Activated naive CD4-positive, alpha-beta T cell treated with anti-CD3 and anti-CD28 coated beads, Interleukin-2, amount 10 ng/mL, durations not matched to agents 5 hours and 36 hours (primary cell): ENCODE measurements around the gene LZTR1. TPM values are rescaled to one million over a fixed set of nuclear protein-coding genes. Genes with fewer than 3 reads are reported as not detected.

Experiments used
- microRNA-seq: library from miRNA; unstranded; fragments of <30 nt; microRNA quantifications from one replicate; pipeline ENCODE4 v1.2.0, GENCODE V29; 2022; ENCODE audit warnings: borderline microRNAs expressed, borderline replicate concordance
- total RNA-seq, 2 experiments: library from RNA; stranded (reverse); gene quantifications; one replicate each; pipeline ENCODE4 v1.2.3, GENCODE V29; 2021

LZTR1 gene
- total RNA-seq = 10 to 100 TPM; 67.8 to 69.7 TPM

GRCh38 chr22:20981787-20982562, at the start of gene LZTR1:
Gene LZTR1 (plus strand): TSS chr22:20982297. CDS start chr22:20982372, 75 bp downstream.

GRCh38 chr22:20966883-20967696, 15.0 kb upstream of the LZTR1 start, which contains the start of gene AIFM3:
Gene AIFM3 (plus strand): TSS chr22:20967255. CDS start chr22:20967945, 690 bp downstream.

GRCh38 chr22:21001601-21002325, 19.7 kb downstream of the LZTR1 start, which contains the start of gene THAP7:
Gene THAP7 (minus strand): TSS chr22:21002118. CDS start chr22:21001911, 207 bp downstream.

GRCh38 chr22:21014726-21015465, 32.8 kb downstream of the LZTR1 start, which contains the start of gene P2RX6:
Gene P2RX6 (plus strand): TSS chr22:21015165. CDS start chr22:21015175, 10 bp downstream.

GRCh38 chr22:21032037-21032867, 50.2 kb downstream of the LZTR1 start, which contains the start of gene SLC7A4:
Gene SLC7A4 (minus strand): TSS chr22:21032561. CDS start chr22:21031812, 749 bp downstream.

GRCh38 chr22:21045585-21046294, 63.6 kb downstream of the LZTR1 start, which contains the start of gene LRRC74B:
Gene LRRC74B (plus strand): TSS chr22:21045946. CDS start chr22:21045987, 41 bp downstream.

Small RNA genes lying within 50 kb of the gene (microRNA-seq; reads per million reads assigned to microRNA genes)
- not detected for gene MIR649

Other genes starting within 250 kb of the LZTR1 start
- gene SERPIND1, start 208.2 kb upstream of the LZTR1 start, total RNA-seq = not detected
- 100 to 1,000 TPM; 114 to 119 TPM for gene PI4KA, start 123.5 kb upstream of the LZTR1 start, total RNA-seq
- 10 to 100 TPM; 30.9 to 32.2 TPM for gene SNAP29, start 123.3 kb upstream of the LZTR1 start, total RNA-seq
- 10 to 100 TPM; 73.0 to 76.3 TPM for gene CRKL, start 64.9 kb upstream of the LZTR1 start, total RNA-seq
- gene AIFM3, start 15.0 kb upstream of the LZTR1 start, total RNA-seq = not detected
- gene THAP7, start 19.8 kb downstream of the LZTR1 start, total RNA-seq = 10 to 100 TPM; 24.5 to 26.1 TPM
- under 1 TPM; 0.48 to 0.67 TPM for gene P2RX6, start 32.9 kb downstream of the LZTR1 start, total RNA-seq
- not detected for gene SLC7A4, start 50.3 kb downstream of the LZTR1 start, total RNA-seq
- gene LRRC74B, start 63.6 kb downstream of the LZTR1 start, total RNA-seq = not detected